Measurements from ENCODE around the gene THBS4.

THBS4 gene

DNA sequence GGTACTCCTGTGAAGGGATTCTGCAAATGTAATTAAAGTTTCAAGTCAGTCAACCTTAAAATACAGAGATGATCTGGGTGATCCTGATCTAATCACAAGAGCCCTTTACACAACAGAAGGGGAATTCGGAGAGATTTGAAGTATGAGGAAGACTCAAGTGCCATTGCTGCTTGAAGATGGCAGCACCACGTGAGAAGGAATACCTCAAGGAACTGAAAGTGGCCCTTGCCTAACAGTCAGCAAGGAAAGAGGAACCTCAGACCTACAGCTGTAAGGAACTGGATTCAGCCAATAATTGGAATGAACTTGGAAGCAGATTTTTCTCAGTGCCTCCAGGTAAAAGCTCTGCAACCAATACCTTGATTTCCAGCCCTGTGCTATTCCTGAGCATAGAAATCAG lies 87.4 kb downstream of the THBS4 start:
- no peak for DNase-seq

DNA sequence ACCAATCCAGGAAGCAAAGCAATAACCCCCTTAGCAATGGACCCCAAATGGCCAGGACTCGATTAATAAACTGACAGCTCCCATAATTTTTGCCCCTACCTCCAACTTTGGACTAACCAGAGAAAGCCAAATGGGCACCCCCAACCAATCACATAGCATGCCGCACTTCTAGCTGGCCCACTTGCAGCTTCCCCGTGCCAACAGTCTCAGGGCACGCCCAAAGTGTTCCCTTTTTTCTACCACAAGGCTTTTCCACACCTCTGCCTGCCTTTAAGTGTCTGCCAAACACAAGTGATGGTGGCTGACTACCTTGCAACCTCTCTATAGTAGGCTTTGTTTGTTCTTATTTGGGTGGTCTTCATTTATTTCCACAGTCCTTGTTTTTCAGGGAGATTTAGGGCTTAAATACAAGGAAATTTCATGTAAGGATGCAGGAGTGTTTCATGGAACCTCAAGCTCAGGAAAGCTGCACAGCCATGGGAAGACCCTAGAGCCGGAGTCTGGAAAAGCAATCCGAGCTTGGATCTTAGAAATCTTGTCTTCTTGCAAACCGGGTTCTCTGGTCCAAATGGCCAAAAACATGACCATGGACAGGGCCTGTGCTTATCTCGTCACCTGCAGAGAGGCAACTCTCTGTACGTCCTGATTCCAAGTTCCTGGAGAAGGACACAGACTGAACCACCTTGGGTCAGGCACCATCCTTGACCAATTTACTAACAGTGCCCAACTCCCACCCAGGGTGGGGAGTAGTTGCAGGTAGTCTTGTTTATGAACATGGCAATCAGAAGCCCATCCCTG lies 89.2 kb downstream of the THBS4 start:
- DNase-seq = no peak

GRCh38 chr5:80125022-80125961 lies 90.1 kb downstream of the THBS4 start:
- no peak for DNase-seq

DNA sequence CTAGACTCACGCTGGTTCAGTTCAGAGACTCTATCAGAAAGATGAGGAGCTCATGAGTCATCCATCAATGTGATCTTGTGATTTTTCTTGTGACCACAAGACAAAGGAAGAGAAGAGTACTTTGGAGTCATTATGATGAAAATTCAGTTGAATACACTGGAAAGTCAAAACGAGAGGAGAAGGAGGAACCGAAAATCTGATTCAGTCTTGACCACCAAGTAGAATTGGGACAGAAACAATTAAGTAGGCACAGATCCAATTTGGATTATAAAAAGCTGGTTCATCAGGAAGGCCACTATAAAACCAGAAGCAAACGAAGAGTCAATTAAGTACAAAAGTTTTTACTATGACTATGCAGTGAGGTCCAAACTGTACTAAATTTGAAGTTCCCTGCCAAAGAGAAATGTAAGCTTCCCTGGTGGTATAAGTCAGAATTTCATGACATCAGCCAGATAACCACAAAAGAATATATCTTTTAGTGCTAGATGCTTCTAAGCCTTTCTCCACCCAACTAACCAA lies 90.9 kb downstream of the THBS4 start:
- DNase-seq = no peak

GRCh38 chr5:80127116-80127552 lies 92.0 kb downstream of the THBS4 start:
- no peak for DNase-seq

DNA sequence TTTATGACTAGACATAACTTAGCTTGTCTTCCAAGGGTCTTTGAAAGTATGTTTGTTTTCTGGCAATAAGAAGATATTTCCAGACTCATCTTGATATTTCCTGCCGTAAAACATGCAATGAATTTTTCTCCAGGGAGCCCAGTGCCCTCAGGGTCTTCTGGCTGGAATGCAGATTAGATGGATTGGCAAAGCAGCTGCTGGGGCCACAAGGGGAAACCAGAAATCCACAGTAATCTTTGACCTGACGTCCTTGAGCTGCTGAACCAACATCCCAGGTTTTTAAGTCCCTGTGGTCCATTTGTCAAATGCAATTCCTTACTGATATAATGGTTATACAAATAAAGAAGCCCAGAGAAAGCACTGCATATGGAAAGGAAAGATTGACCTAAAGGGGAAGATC lies 93.0 kb downstream of the THBS4 start:
- DNase-seq = no peak

GRCh38 chr5:80129146-80129545 lies 94.0 kb downstream of the THBS4 start:
- no peak for DNase-seq
